HEK293 (cell line): Measurements from ENCODE around the gene VAT1.

Source experiments
- ELK4 ChIP-seq: IDR thresholded peaks from 2 replicates; pipeline ENCODE4 v1.6.1; 2011; ENCODE audit warnings: mild to moderate bottlenecking, low read depth, low read length, borderline replicate concordance
- FEZF1 ChIP-seq: fragments of 450-650 bp; formaldehyde crosslinking; IDR thresholded peaks from 2 replicates; pipeline ENCODE4 v1.5.1; 2016; ENCODE audit warnings: missing biosample characterization, missing genetic modification characterization
- GFI1B ChIP-seq: fragments of 450-650 bp; formaldehyde crosslinking; IDR thresholded peaks from 2 replicates; pipeline ENCODE4 v1.5.1; 2016; ENCODE audit warnings: missing biosample characterization, missing genetic modification characterization
- GLIS1 ChIP-seq: fragments of 450-650 bp; formaldehyde crosslinking; IDR thresholded peaks from 2 replicates; pipeline ENCODE4 v1.5.1; 2016; ENCODE audit warnings: missing biosample characterization, missing genetic modification characterization
- HOXC10 ChIP-seq: sonication (generic); formaldehyde crosslinking; IDR thresholded peaks from 2 replicates; pipeline ENCODE4 v1.8.1; 2023; ENCODE audit warnings: mild to moderate bottlenecking, missing genetic modification reagents
- PATZ1 ChIP-seq: fragments of 450-650 bp; formaldehyde crosslinking; IDR thresholded peaks from 2 replicates; pipeline ENCODE4 v1.5.1; 2016; ENCODE audit warnings: missing biosample characterization, missing genetic modification characterization
- REPIN1 ChIP-seq: fragments of 450-650 bp; formaldehyde crosslinking; IDR thresholded peaks from 2 replicates; pipeline ENCODE4 v1.5.1; 2017; ENCODE audit warnings: missing biosample characterization, missing genetic modification characterization, low read depth
- SCRT1 ChIP-seq: fragments of 450-650 bp; formaldehyde crosslinking; IDR thresholded peaks from 2 replicates; pipeline ENCODE4 v1.5.1; 2016; ENCODE audit warnings: missing biosample characterization, missing genetic modification characterization, borderline replicate concordance
- TRIM28 ChIP-seq: IDR thresholded peaks from 2 replicates; pipeline ENCODE4 v1.6.1; 2011; ENCODE audit warnings: low read length, control low read depth, borderline replicate concordance
- YY2 ChIP-seq: fragments of 450-650 bp; formaldehyde crosslinking; IDR thresholded peaks from 2 replicates; pipeline ENCODE4 v1.5.1; 2016; ENCODE audit warnings: missing biosample characterization, missing genetic modification characterization
- ZBTB20 ChIP-seq: fragments of 450-650 bp; formaldehyde crosslinking; IDR thresholded peaks from 2 replicates; pipeline ENCODE4 v1.5.1; 2016; ENCODE audit warnings: missing biosample characterization, missing genetic modification characterization
- ZBTB6 ChIP-seq: fragments of 450-650 bp; formaldehyde crosslinking; IDR thresholded peaks from 2 replicates; pipeline ENCODE4 v1.5.1; 2017; ENCODE audit warnings: missing biosample characterization, missing genetic modification characterization
- ZFP37 ChIP-seq: fragments of 450-650 bp; formaldehyde crosslinking; IDR thresholded peaks from 2 replicates; pipeline ENCODE4 v1.5.1; 2016; ENCODE audit warnings: missing biosample characterization, missing genetic modification characterization
- ZNF114 ChIP-seq: fragments of 450-650 bp; formaldehyde crosslinking; IDR thresholded peaks from 2 replicates; pipeline ENCODE4 v1.5.0; 2017; ENCODE audit warnings: missing biosample characterization, missing genetic modification characterization
- ZNF121 ChIP-seq: fragments of 450-650 bp; formaldehyde crosslinking; IDR thresholded peaks from 2 replicates; pipeline ENCODE4 v1.5.1; 2016; ENCODE audit warnings: missing biosample characterization, missing genetic modification characterization
- ZNF133 ChIP-seq: fragments of 450-650 bp; formaldehyde crosslinking; IDR thresholded peaks from 2 replicates; pipeline ENCODE4 v1.5.1; 2016; ENCODE audit warnings: missing biosample characterization, missing genetic modification characterization
- ZNF155 ChIP-seq: fragments of 450-650 bp; formaldehyde crosslinking; IDR thresholded peaks from 2 replicates; pipeline ENCODE4 v1.5.1; 2016; ENCODE audit warnings: missing biosample characterization, missing genetic modification characterization
- ZNF169 ChIP-seq: fragments of 450-650 bp; formaldehyde crosslinking; IDR thresholded peaks from 2 replicates; pipeline ENCODE4 v1.5.1; 2016; ENCODE audit warnings: missing biosample characterization, missing genetic modification characterization
- ZNF354C ChIP-seq: fragments of 450-650 bp; formaldehyde crosslinking; IDR thresholded peaks from 2 replicates; pipeline ENCODE4 v1.5.1; 2016; ENCODE audit warnings: missing biosample characterization, missing genetic modification characterization, low read depth, borderline replicate concordance
- ZNF416 ChIP-seq: fragments of 450-650 bp; formaldehyde crosslinking; IDR thresholded peaks from 2 replicates; pipeline ENCODE4 v1.5.1; 2016; ENCODE audit warnings: missing biosample characterization, missing genetic modification characterization
- ZNF513 ChIP-seq: fragments of 450-650 bp; IDR thresholded peaks from 2 replicates; pipeline ENCODE4 v1.5.1; 2018; ENCODE audit warnings: missing biosample characterization, missing genetic modification characterization
- ZNF549 ChIP-seq: fragments of 450-650 bp; IDR thresholded peaks from 2 replicates; pipeline ENCODE4 v1.5.1; 2018; ENCODE audit warnings: missing biosample characterization, missing genetic modification characterization, mild to moderate bottlenecking, inconsistent platforms, moderate library complexity
- ZNF600 ChIP-seq: fragments of 450-650 bp; formaldehyde crosslinking; IDR thresholded peaks from 2 replicates; pipeline ENCODE4 v1.5.1; 2016; ENCODE audit warnings: missing biosample characterization, missing genetic modification characterization
- ZNF621 ChIP-seq: fragments of 450-650 bp; formaldehyde crosslinking; IDR thresholded peaks from 2 replicates; pipeline ENCODE4 v1.5.1; 2017; ENCODE audit warnings: missing biosample characterization, missing genetic modification characterization
- ZNF624 ChIP-seq: fragments of 450-650 bp; formaldehyde crosslinking; IDR thresholded peaks from 2 replicates; pipeline ENCODE4 v1.5.1; 2017; ENCODE audit warnings: missing biosample characterization, missing genetic modification characterization
- ZNF629 ChIP-seq: fragments of 450-650 bp; formaldehyde crosslinking; IDR thresholded peaks from 2 replicates; pipeline ENCODE4 v1.5.1; 2017; ENCODE audit warnings: missing biosample characterization, missing genetic modification characterization
- ZNF639 ChIP-seq: fragments of 450-650 bp; formaldehyde crosslinking; IDR thresholded peaks from 2 replicates; pipeline ENCODE4 v1.5.1; 2016; ENCODE audit warnings: missing biosample characterization, missing genetic modification characterization
- ZNF664 ChIP-seq: fragments of 450-650 bp; formaldehyde crosslinking; IDR thresholded peaks from 2 replicates; pipeline ENCODE4 v1.5.1; 2016; ENCODE audit warnings: missing biosample characterization, missing genetic modification characterization
- ZNF776 ChIP-seq: fragments of 450-650 bp; formaldehyde crosslinking; IDR thresholded peaks from 2 replicates; pipeline ENCODE4 v1.5.0; 2017; ENCODE audit warnings: missing biosample characterization, missing genetic modification characterization, borderline replicate concordance
- ZNF777 ChIP-seq: fragments of 450-650 bp; formaldehyde crosslinking; IDR thresholded peaks from 2 replicates; pipeline ENCODE4 v1.5.1; 2017; ENCODE audit warnings: missing biosample characterization, missing genetic modification characterization, borderline replicate concordance
- ZSCAN5A ChIP-seq: fragments of 450-650 bp; formaldehyde crosslinking; IDR thresholded peaks from 2 replicates; pipeline ENCODE4 v1.5.1; 2016; ENCODE audit warnings: missing biosample characterization, missing genetic modification characterization

The VAT1 gene

GRCh38 chr17:43021741-43022512 lies at the start of gene VAT1 (continued):
- no peak for TF ChIP-seq SCRT1 (tag by site-specific recombination)
- no peak for TF ChIP-seq ZNF639 (tag by site-specific recombination)
- TF ChIP-seq GFI1B (tag by site-specific recombination) = no peak
- TF ChIP-seq ZBTB6 (tag by site-specific recombination) = no peak
- 0 out of 2 replicates have a peak, but pooled peaks have one; percentile 56 for TF ChIP-seq ZFP37 (tag by site-specific recombination)
- no peak for TF ChIP-seq ZNF114 (tag by site-specific recombination)
- TF ChIP-seq TRIM28 = no peak
- TF ChIP-seq ZNF416 (tag by site-specific recombination) = no peak
- peak; percentile 62 for TF ChIP-seq ZNF121 (tag by site-specific recombination)
- TF ChIP-seq ZNF624 (tag by site-specific recombination) = no peak
- TF ChIP-seq ZNF629 (tag by site-specific recombination) = peak; percentile 46; the same call in 1 of the 2 replicates
- TF ChIP-seq ZNF664 (tag by site-specific recombination) = no peak
- peak; percentile 47; the same call in 1 of the 2 replicates for TF ChIP-seq ZNF777 (tag by site-specific recombination)
- no peak for TF ChIP-seq FEZF1 (tag by site-specific recombination)
- no peak; the same call in 1 of the 2 replicates for TF ChIP-seq GLIS1 (tag by site-specific recombination)
- TF ChIP-seq ZNF155 (tag by site-specific recombination) = no peak
- TF ChIP-seq YY2 (tag by site-specific recombination) = peak; percentile 22; the same call in 1 of the 2 replicates
- peak; percentile 97 for TF ChIP-seq ZNF600
- peak; percentile 27; the same call in 1 of the 2 replicates for TF ChIP-seq ZSCAN5A (tag by site-specific recombination)
- no peak for TF ChIP-seq HOXC10 (CRISPR knock-in tag)
- no peak for TF ChIP-seq ZNF621
- no peak for TF ChIP-seq ZNF169 (tag by site-specific recombination)
- TF ChIP-seq ZNF776 (tag by site-specific recombination) = no peak
- no peak for TF ChIP-seq ZNF354C
- TF ChIP-seq ELK4 = no peak
- TF ChIP-seq REPIN1 (tag by site-specific recombination) = no peak
- no peak for TF ChIP-seq ZNF513 (tag by site-specific recombination)
- no peak for TF ChIP-seq ZNF133 (tag by site-specific recombination)
- TF ChIP-seq ZNF549 (tag by site-specific recombination) = no peak
- peak; percentile 84 for TF ChIP-seq ZBTB20
- TF ChIP-seq PATZ1 (tag by site-specific recombination) = peak; percentile 44; the same call in 1 of the 2 replicates
